Measurements from ENCODE around the gene TTC16.
A peak's percentile ranks its signal among the peaks of the same experiment; 100 is the strongest.

TTC16 gene

GRCh38 chr9:127698985-127699670, 16.8 kb upstream of the TTC16 start:
- H3K4me3 ChIP-seq (ENCODE audit: low read depth in 1 of 2, low read length in 2 of 2) = peak overlapping the region; percentile 36 to 49

GRCh38 chr9:127700140-127700539, 15.7 kb upstream of the TTC16 start:
- H3K27me3 ChIP-seq (ENCODE audit: low read depth, low read length) = no peaks in the 10 kb centered on the region
- no peaks in the 10 kb centered on the region for H3K4me1 ChIP-seq (ENCODE audit: control insufficient read depth in 1 of 2, insufficient read depth in 2 of 2, low read length in 2 of 2)
- no peak overlapping the region for H3K27ac ChIP-seq (ENCODE audit: low read length)
- H3K9me3 ChIP-seq (ENCODE audit: control insufficient read depth in 1 of 2, low read length in 2 of 2) = no peaks in the 10 kb centered on the region
- H3K4me3 ChIP-seq (ENCODE audit: low read depth in 1 of 2, low read length in 2 of 2) = no peak overlapping the region
- H3K36me3 ChIP-seq (ENCODE audit: control insufficient read depth in 1 of 2, insufficient read depth in 2 of 2, low read length in 2 of 2) = no peaks in the 10 kb centered on the region

More at GRCh38 chr9:127698985-127699670, 16.8 kb upstream of the TTC16 start:
- Histone ChIP-seq H3K4me1 (ENCODE audit: control insufficient read depth in 1 of 2, insufficient read depth in 2 of 2, low read length in 2 of 2) (no peaks in the 10 kb centered on the region), H3K27me3 (ENCODE audit: low read depth, low read length) (no peaks in the 10 kb centered on the region), H3K9me3 (ENCODE audit: control insufficient read depth in 1 of 2, low read length in 2 of 2) (no peaks in the 10 kb centered on the region), H3K27ac (ENCODE audit: low read length) (peak overlapping the region; percentile 64), H3K36me3 (ENCODE audit: control insufficient read depth in 1 of 2, insufficient read depth in 2 of 2, low read length in 2 of 2) (no peaks in the 10 kb centered on the region)

- no peaks in the 10 kb centered on the region for H3K27me3 ChIP-seq (ENCODE audit: low read depth, low read length)
- H3K4me3 ChIP-seq (ENCODE audit: low read depth in 1 of 2, low read length in 2 of 2) = no peak overlapping the region
- no peaks in the 10 kb centered on the region for H3K36me3 ChIP-seq (ENCODE audit: control insufficient read depth in 1 of 2, insufficient read depth in 2 of 2, low read length in 2 of 2)
- no peaks in the 10 kb centered on the region for H3K4me1 ChIP-seq (ENCODE audit: control insufficient read depth in 1 of 2, insufficient read depth in 2 of 2, low read length in 2 of 2)
- no peaks in the 10 kb centered on the region for H3K9me3 ChIP-seq (ENCODE audit: control insufficient read depth in 1 of 2, low read length in 2 of 2)
- no peak overlapping the region for H3K27ac ChIP-seq (ENCODE audit: low read length)
Measured at GRCh38 chr9:127700594-127701255, 15.2 kb upstream of the TTC16 start.

- Histone ChIP-seq H3K27me3 (ENCODE audit: low read depth, low read length) (no peaks in the 10 kb centered on the region), H3K9me3 (ENCODE audit: control insufficient read depth in 1 of 2, low read length in 2 of 2) (no peaks in the 10 kb centered on the region), H3K27ac (ENCODE audit: low read length) (no peak overlapping the region), H3K36me3 (ENCODE audit: control insufficient read depth in 1 of 2, insufficient read depth in 2 of 2, low read length in 2 of 2) (no peaks in the 10 kb centered on the region), H3K4me3 (ENCODE audit: low read depth in 1 of 2, low read length in 2 of 2) (no peak overlapping the region), H3K4me1 (ENCODE audit: control insufficient read depth in 1 of 2, insufficient read depth in 2 of 2, low read length in 2 of 2) (no peaks in the 10 kb centered on the region)
Measured at GRCh38 chr9:127703289-127703946, 12.5 kb upstream of the TTC16 start.

- H3K27me3 ChIP-seq (ENCODE audit: low read depth, low read length) = no peaks in the 10 kb centered on the region
- H3K27ac ChIP-seq (ENCODE audit: low read length) = no peak overlapping the region
- H3K4me3 ChIP-seq (ENCODE audit: low read depth in 1 of 2, low read length in 2 of 2) = no peak overlapping the region
- H3K36me3 ChIP-seq (ENCODE audit: control insufficient read depth in 1 of 2, insufficient read depth in 2 of 2, low read length in 2 of 2) = no peaks in the 10 kb centered on the region
- H3K9me3 ChIP-seq (ENCODE audit: control insufficient read depth in 1 of 2, low read length in 2 of 2) = no peaks in the 10 kb centered on the region
- no peaks in the 10 kb centered on the region for H3K4me1 ChIP-seq (ENCODE audit: control insufficient read depth in 1 of 2, insufficient read depth in 2 of 2, low read length in 2 of 2)
Measured at GRCh38 chr9:127705577-127706379, 10.1 kb upstream of the TTC16 start.

GRCh38 chr9:127706836-127707241, 9.0 kb upstream of the TTC16 start, which contains the start of gene CFAP157:
CFAP157 (plus strand) TSS chr9:127706988; CDS start chr9:127707032, 44 bp downstream.
- Histone ChIP-seq H3K27ac (ENCODE audit: low read length) (no peak within 1 kb of the TSS), H3K27me3 (ENCODE audit: low read depth, low read length) (no peaks in the 10 kb centered on the region), H3K4me3 (ENCODE audit: low read depth in 1 of 2, low read length in 2 of 2) (no peak within 1 kb of the TSS), H3K36me3 (ENCODE audit: control insufficient read depth in 1 of 2, insufficient read depth in 2 of 2, low read length in 2 of 2) (no peaks in the 10 kb centered on the region), H3K9me3 (ENCODE audit: control insufficient read depth in 1 of 2, low read length in 2 of 2) (no peaks in the 10 kb centered on the region), H3K4me1 (ENCODE audit: control insufficient read depth in 1 of 2, insufficient read depth in 2 of 2, low read length in 2 of 2) (no peaks in the 10 kb centered on the region)

- Histone ChIP-seq H3K4me3 (ENCODE audit: low read depth in 1 of 2, low read length in 2 of 2) (no peak overlapping the region), H3K27me3 (ENCODE audit: low read depth, low read length) (no peaks in the 10 kb centered on the region), H3K4me1 (ENCODE audit: control insufficient read depth in 1 of 2, insufficient read depth in 2 of 2, low read length in 2 of 2) (no peaks in the 10 kb centered on the region), H3K9me3 (ENCODE audit: control insufficient read depth in 1 of 2, low read length in 2 of 2) (no peaks in the 10 kb centered on the region), H3K36me3 (ENCODE audit: control insufficient read depth in 1 of 2, insufficient read depth in 2 of 2, low read length in 2 of 2) (peaks cover 0 to 6% of the 10 kb centered on the region in 2 donors), H3K27ac (ENCODE audit: low read length) (no peak overlapping the region)
Measured at GRCh38 chr9:127707766-127708165, 8.1 kb upstream of the TTC16 start.

- Histone ChIP-seq H3K27ac (ENCODE audit: low read length) (no peak overlapping the region), H3K9me3 (ENCODE audit: control insufficient read depth in 1 of 2, low read length in 2 of 2) (no peaks in the 10 kb centered on the region), H3K4me1 (ENCODE audit: control insufficient read depth in 1 of 2, insufficient read depth in 2 of 2, low read length in 2 of 2) (peaks cover 0 to 4% of the 10 kb centered on the region in 2 donors), H3K4me3 (ENCODE audit: low read depth in 1 of 2, low read length in 2 of 2) (no peak overlapping the region), H3K27me3 (ENCODE audit: low read depth, low read length) (no peaks in the 10 kb centered on the region), H3K36me3 (ENCODE audit: control insufficient read depth in 1 of 2, insufficient read depth in 2 of 2, low read length in 2 of 2) (peaks cover 0 to 6% of the 10 kb centered on the region in 2 donors)
Measured at GRCh38 chr9:127708952-127709587, 6.8 kb upstream of the TTC16 start.

- Histone ChIP-seq H3K36me3 (ENCODE audit: control insufficient read depth in 1 of 2, insufficient read depth in 2 of 2, low read length in 2 of 2) (peaks cover 0 to 6% of the 10 kb centered on the region in 2 donors), H3K4me3 (ENCODE audit: low read depth in 1 of 2, low read length in 2 of 2) (no peak overlapping the region), H3K27me3 (ENCODE audit: low read depth, low read length) (no peaks in the 10 kb centered on the region)
Measured at GRCh38 chr9:127710204-127710783, 5.6 kb upstream of the TTC16 start.

GRCh38 chr9:127711226-127711701, 4.6 kb upstream of the TTC16 start:
- Histone ChIP-seq H3K27me3 (ENCODE audit: low read depth, low read length) (no peaks in the 10 kb centered on the region), H3K4me3 (ENCODE audit: low read depth in 1 of 2, low read length in 2 of 2) (no peak overlapping the region), H3K9me3 (ENCODE audit: control insufficient read depth in 1 of 2, low read length in 2 of 2) (no peaks in the 10 kb centered on the region), H3K4me1 (ENCODE audit: control insufficient read depth in 1 of 2, insufficient read depth in 2 of 2, low read length in 2 of 2) (peaks cover 3 to 15% of the 10 kb centered on the region in 2 donors), H3K36me3 (ENCODE audit: control insufficient read depth in 1 of 2, insufficient read depth in 2 of 2, low read length in 2 of 2) (peaks cover 0 to 6% of the 10 kb centered on the region in 2 donors), H3K27ac (ENCODE audit: low read length) (no peak overlapping the region)

More at GRCh38 chr9:127710204-127710783, 5.6 kb upstream of the TTC16 start:
- H3K9me3 ChIP-seq (ENCODE audit: control insufficient read depth in 1 of 2, low read length in 2 of 2) = no peaks in the 10 kb centered on the region
- H3K27ac ChIP-seq (ENCODE audit: low read length) = no peak overlapping the region
- peaks cover 3 to 10% of the 10 kb centered on the region in 2 donors for H3K4me1 ChIP-seq (ENCODE audit: control insufficient read depth in 1 of 2, insufficient read depth in 2 of 2, low read length in 2 of 2)

All from muscle layer of duodenum (tissue), 2 donors.